GM13977 (cell line): ENCODE measurements around the gene S1PR5.

ENCODE experiments used
- DNase-seq: peaks from one replicate; pipeline ENCODE4 v3.0.0; 2012; ENCODE audit warnings: low spot score
- in situ Hi-C: fragments of 300-500 bp; cut with MboI; formaldehyde crosslinking; loops from one replicate; pipeline ENCODE4 v1.12.0; 2022; ENCODE audit warnings: low sequenced_read_pairs, low pct_unique_long_range_greater_than_20kb, mixed read lengths, inconsistent platforms; ENCODE audit not compliant: unreplicated experiment
- TF ChIP-seq, protein P1 (sequence below): IDR thresholded peaks from 2 replicates; pipeline ENCODE4 v1.5.1; 2012; ENCODE audit warnings: mild to moderate bottlenecking, control low read depth; ENCODE audit not compliant: insufficient read depth; ENCODE audit errors: extremely low read depth, missing control alignments

The S1PR5 gene

DNA sequence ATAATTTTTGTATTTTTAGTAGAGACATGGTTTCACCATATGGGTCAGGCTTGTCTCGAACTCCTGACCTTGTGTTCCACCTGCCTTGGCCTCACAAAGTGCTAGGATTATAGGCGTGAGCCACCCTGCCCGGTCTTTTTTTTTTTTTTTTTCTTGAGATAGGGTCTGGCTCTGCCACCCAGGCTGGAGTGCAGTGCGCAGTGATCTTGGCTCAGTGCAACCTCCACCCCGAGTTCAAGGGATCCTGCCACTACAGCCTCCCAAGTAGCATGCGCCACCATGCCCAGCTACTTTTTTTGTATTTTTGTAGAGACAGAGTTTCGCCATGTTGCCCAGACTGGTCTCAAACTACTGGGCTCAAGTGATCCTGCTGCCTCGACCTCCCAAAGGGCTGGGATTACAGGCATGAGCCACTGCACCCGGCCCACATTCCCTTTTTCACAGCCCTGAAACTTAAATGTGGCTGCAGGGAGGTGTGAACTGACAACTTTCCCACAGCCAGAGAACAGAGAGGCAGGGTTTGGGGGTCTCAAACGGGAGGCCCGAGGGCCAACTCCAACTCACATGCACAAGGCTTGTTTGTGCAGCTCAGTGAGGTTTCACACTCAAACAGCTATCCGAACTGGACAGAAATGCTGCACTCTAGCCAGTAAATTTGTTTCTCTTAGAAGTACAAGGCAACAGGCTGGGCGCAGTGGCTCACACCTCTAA is 4.4 kb upstream of the S1PR5 start:
- TF ChIP-seq, protein P1, sequence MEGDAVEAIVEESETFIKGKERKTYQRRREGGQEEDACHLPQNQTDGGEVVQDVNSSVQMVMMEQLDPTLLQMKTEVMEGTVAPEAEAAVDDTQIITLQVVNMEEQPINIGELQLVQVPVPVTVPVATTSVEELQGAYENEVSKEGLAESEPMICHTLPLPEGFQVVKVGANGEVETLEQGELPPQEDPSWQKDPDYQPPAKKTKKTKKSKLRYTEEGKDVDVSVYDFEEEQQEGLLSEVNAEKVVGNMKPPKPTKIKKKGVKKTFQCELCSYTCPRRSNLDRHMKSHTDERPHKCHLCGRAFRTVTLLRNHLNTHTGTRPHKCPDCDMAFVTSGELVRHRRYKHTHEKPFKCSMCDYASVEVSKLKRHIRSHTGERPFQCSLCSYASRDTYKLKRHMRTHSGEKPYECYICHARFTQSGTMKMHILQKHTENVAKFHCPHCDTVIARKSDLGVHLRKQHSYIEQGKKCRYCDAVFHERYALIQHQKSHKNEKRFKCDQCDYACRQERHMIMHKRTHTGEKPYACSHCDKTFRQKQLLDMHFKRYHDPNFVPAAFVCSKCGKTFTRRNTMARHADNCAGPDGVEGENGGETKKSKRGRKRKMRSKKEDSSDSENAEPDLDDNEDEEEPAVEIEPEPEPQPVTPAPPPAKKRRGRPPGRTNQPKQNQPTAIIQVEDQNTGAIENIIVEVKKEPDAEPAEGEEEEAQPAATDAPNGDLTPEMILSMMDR, result no peak
- in situ Hi-C loops, result no loop called here
- DNase-seq, result no peak

DNA sequence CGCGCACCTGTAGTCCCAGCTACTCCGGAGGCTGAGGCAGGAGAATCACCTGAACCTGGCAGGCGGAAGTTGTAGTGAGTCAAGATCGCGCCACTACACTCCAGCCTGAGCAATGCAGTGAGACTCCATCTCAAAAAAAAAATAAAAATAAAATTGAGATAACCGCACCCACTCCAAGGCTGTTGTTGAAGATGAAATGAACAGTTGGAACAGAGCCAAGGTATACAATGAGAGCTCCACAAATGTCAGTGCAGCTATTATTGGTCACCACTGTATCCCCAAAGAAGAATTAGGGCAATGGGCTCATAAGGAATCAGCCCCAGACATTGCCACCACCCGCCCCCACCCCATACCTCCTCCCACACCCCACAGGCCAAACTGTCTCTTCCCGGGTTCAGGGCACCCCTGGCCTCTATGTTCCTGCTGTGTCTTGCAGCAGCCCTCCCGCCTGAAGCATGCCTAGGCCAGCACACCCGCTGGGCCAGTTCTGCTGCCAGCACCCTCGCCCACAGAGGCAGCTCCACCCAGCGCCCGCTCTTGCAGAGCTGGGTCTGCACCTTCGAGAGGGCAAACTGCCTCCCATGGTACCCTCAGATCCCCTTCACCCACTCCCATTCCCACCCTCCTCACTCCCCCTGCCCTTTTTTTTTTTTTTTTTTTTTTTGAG is 3.5 kb upstream of the S1PR5 start:
- TF ChIP-seq, protein P1, result no peak
- no peak for DNase-seq
- in situ Hi-C loops, result no loop called here

DNA sequence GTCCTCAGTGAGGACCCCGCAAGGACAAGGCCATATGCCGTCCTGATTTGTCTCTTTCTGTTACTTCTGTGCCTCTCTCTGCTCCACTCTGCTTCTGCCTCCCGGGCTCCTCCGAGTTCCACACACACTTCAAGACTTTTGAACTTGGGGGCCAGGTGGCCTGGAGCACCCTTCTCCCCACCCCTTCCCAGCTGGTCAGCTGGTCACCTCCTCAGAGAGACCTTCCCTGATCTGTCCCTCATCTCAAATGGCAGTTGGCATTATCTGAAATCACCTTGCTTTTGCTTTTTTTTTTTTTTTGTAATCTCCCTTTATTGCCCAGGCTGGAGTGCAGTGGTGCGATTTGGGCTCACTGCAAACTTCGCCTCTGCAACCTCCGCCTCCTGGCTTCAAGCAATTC is 2.2 kb upstream of the S1PR5 start:
- in situ Hi-C loops, result no loop called here
- no peak for DNase-seq
- TF ChIP-seq, protein P1, result no peak

DNA sequence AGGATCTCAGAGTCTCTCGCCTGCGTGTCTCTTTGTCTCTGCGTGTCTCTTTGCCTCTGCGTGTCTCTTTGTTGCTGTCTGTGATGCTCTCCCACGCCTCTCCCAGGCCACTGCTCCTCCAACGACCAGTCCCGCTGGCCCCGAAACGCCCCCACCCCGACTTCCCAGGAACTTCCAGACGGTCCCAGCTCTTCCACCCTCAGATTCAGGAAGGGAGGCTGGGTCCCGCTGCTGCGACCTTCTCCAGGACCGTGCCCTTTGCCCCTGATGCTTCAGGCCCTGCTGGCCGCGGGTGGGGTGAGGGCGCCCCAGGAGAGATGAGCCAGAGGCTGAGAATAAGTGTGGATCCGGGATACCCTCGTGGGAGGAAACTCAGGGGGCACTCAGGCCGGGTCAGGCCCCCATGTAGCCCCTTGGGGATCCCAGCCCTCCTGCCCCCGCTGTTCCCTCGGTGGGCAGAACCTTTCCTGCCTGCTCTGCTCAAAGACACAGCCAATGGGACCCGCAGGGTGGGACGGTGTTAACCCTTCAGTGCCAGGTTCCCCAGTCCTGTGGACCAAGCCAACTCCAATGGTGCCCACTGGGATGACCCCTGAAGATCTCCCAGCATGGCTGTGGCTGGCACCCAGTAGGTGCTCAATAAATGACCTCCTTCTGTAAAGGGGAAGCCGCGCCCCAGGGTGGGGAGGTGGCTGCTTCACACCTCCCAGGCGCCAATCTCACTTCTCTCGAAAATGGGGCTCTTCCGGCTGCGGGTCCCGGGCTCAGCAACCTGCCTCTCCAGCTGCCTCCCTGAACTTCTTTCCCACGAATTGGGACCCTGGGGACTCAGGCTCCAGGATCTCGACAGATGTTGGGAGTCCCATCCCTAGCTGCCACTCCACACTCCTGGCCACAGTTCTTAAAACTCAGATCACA is 1.5 kb upstream of the S1PR5 start:
- DNase-seq, result peak; percentile 48
- in situ Hi-C loops, result no loop called here
- TF ChIP-seq, protein P1, result no peak

DNA sequence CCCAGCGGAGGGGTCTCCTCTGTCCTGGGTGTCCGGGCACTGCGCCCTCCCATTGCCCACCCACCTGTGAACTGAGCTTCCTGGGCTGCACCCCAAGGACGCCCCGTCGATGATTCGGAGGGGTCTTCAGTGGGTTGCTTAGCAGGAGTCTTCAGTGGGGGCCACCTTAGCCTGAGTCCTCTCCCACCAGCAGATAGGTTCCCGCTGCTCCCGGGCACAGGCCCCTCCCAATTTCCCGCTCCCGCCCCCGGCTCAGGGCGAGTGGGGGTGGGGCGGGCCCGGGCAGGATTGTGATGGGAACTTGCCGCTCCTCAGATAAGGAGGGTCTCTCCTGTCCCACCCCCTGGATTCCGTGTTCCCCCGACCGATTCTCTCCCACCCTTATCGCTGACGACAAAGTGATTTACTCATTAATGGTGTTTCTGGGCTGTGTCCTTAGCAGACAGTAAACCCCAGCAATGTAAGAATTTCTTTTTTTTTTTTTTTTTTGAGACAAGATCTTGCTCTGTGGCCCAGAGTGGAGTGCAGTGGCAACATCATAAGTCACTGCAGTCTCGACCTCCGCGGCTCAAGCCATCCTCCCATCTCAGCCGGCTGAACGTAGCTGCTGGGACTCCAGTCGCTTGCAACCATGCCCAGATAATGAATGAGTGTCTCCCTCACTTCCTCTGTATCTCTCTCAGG is 655 bp upstream of the S1PR5 start:
- TF ChIP-seq, protein P1, result no peak
- in situ Hi-C loops, result no loop called here
- peak; percentile 36 for DNase-seq

DNA sequence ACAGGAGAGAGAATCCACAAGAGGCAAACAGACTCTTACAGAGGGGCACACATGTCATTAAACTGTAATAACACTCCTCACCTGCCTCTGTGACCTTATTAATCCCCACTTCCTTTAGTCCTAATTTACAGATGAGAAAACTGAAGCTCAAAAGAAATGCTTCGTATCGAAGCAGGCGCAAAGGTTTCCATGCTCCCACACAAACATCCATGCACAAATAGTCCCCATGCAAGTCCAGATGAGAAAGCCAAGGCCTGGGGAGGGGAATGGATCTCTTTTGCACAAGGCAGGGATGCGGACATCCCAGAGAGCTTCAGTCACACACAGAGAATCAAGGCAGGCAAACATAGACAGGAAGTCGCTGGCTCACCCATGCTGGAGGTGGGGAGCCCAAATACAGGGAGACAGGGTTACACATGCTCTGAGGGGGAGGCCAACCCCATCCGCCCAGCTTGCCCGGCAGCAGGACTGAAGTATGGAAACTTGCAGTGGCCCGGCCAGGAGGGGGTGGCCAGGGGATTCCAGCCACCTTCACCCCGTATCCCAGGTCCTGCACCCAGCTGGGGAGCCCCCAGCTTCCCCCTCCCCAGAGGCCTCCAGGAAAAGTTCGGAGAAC is 468 bp downstream of the S1PR5 start:
- TF ChIP-seq, protein P1, result no peak
- in situ Hi-C loops, result no loop called here
- peak; percentile 29 for DNase-seq
